ENCODE measurements around the gene PTPRN2. TPM values are rescaled to one million over a fixed set of nuclear protein-coding genes. Genes with fewer than 3 reads are reported as not detected.

PTPRN2 gene
- total and polyA plus RNA-seq, 7 donors = 0.47 to 0.82 (median 0.51) TPM

DNA sequence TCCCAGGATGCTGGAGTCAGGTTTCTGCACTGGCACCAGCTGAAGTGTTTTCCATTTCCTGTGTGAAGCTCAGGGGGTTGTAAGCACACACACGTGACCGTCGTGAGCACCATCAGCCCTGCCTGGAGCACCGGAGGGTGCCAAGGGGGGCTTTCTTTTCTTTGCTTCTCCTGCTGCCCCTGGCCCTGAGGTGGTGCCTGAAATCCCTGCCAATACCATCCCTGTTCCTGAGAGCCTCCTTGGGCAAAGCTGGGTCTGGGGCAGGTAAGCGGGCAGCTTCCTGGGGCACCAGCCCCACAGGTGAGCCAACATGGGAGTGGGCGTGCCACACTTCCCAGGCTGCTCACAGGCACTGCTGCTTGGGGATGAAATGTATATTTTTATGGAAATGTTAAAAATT, 657.2 kb downstream of the PTPRN2 start:
- DNase-seq (no peak), ATAC-seq (no peak)
- no peak overlapping the region for H3K4me3 ChIP-seq
- intact Hi-C loops (cut with DNase I) = no loop called here
- H3K27ac ChIP-seq = no peak overlapping the region
- TF ChIP-seq, protein P1, sequence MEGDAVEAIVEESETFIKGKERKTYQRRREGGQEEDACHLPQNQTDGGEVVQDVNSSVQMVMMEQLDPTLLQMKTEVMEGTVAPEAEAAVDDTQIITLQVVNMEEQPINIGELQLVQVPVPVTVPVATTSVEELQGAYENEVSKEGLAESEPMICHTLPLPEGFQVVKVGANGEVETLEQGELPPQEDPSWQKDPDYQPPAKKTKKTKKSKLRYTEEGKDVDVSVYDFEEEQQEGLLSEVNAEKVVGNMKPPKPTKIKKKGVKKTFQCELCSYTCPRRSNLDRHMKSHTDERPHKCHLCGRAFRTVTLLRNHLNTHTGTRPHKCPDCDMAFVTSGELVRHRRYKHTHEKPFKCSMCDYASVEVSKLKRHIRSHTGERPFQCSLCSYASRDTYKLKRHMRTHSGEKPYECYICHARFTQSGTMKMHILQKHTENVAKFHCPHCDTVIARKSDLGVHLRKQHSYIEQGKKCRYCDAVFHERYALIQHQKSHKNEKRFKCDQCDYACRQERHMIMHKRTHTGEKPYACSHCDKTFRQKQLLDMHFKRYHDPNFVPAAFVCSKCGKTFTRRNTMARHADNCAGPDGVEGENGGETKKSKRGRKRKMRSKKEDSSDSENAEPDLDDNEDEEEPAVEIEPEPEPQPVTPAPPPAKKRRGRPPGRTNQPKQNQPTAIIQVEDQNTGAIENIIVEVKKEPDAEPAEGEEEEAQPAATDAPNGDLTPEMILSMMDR (IDR thresholded peaks at IDR 0.05) = no peak
- no peaks in the 10 kb centered on the region for H3K27me3 ChIP-seq (ENCODE audit: insufficient read depth in 3 of 3, low read length in 2 of 3)
- WGBS, 3 donors = 48 to 69% (median 58%) methylated on average over 6 of the region's 6 CpGs
- peaks cover 5% of the 10 kb centered on the region for H3K9me3 ChIP-seq
- no peaks in the 10 kb centered on the region for H3K4me1 ChIP-seq
- H3K36me3 ChIP-seq (ENCODE audit: insufficient read depth in 1 of 2, low read depth in 1 of 2) = no peaks in the 10 kb centered on the region

DNA sequence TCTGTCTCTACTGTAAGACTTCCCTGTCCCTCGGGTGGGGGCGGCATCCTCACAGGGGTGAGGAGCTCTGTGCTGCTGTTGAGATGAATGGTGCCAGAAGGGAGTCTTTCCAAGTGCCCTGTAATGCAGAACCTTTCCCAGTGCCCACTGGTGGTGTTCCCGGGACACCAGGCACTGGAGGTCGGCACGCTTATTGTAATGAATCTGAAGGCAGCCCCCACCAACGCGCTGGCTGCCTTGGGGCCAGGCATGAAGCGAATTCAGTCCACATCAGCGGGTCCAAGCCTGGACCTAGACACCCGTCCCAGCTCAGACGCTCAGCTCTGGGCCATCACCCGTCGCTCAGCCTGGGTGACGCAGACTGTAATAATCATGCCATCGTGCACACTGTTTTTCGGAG, 658.0 kb downstream of the PTPRN2 start:
- intact Hi-C loops (cut with DNase I) = no loop called here
- Histone ChIP-seq H3K9me3 (peaks cover 5% of the 10 kb centered on the region), H3K27ac (no peak overlapping the region), H3K27me3 (ENCODE audit: insufficient read depth in 3 of 3, low read length in 2 of 3) (no peaks in the 10 kb centered on the region), H3K4me1 (no peaks in the 10 kb centered on the region), H3K36me3 (ENCODE audit: insufficient read depth in 1 of 2, low read depth in 1 of 2) (no peaks in the 10 kb centered on the region), H3K4me3 (no peak overlapping the region)
- no peak for ATAC-seq
- TF ChIP-seq, protein P1 (IDR thresholded peaks at IDR 0.05) = no peak
- 55 to 85% (median 63%) methylated on average over 16 of the region's 16 CpGs for WGBS, 3 donors
- DNase-seq = no peak

DNA sequence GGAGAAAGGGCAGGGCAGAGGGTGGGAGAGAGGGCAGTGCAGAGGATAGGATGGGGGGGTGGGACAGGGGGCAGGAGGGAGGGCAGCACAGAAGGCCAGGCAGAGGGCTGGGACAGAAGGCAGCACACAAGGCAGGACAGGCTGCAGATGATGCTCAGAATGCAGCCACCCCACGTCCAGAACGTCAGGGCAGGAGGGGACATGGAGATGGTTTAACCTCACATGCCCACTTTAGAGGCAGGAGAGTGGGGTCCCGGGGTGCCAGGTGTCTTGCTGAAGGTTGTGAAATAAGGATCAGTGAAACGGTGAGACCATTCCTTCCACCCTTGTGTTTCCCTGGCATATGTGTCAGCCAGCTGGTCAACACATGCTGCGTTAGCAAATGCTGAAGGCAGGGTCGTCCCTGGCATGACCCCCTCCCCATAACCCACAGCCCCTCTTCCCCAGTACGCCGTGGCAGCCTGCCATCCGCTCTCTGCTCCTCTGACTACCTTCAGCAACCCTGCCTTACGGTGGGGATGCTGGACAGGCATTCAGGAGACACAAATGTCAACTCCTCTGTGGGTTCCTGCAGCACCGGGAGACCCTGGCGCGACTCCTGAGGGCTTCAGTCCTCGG, 658.7 kb downstream of the PTPRN2 start:
- TF ChIP-seq, protein P1 (IDR thresholded peaks at IDR 0.05) = no peak
- Histone ChIP-seq H3K27ac (no peak overlapping the region), H3K4me3 (no peak overlapping the region), H3K36me3 (ENCODE audit: insufficient read depth in 1 of 2, low read depth in 1 of 2) (no peaks in the 10 kb centered on the region), H3K27me3 (ENCODE audit: insufficient read depth in 3 of 3, low read length in 2 of 3) (no peaks in the 10 kb centered on the region), H3K9me3 (peaks cover under 1% of the 10 kb centered on the region), H3K4me1 (no peaks in the 10 kb centered on the region)
- intact Hi-C loops (cut with DNase I) = no loop called here
- 48 to 54% (median 52%) methylated on average over 14 of the region's 14 CpGs for WGBS, 3 donors
- ATAC-seq = no peak
- no peak for DNase-seq

DNA sequence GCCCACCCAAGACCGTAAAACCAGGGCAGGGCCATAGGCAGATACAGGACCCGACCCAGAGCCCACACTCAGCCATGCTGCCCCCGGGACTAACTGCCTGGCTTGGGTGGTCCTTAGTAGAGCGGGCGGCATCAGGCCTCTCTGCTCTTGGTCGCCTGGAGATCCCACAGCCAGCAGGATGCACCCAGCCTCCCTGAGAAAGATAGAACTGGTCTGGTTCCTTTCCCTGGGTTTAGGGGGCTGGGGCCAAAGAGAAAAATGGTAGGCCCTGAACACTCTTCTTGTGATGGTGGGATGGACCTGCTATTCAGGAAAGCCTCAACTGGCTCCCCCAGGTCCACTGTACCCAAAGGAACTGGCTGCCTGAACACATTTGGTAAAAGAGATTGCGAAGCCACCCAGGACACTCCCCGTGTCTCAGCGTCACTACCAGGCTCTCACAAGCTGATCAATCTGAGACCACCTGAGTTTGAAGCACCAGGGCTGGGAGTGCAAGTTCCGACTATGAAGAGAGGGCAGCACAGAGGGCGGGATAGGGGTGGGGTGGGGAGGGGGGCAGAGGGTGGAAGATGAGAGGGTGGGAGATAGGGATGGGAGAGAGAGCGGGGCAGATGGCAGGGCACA, 659.3 kb downstream of the PTPRN2 start:
- intact Hi-C loops (cut with DNase I) = no loop called here
- WGBS, 3 donors = 83 to 85% (median 84%) methylated on average over 12 of the region's 12 CpGs
- DNase-seq (no peak), ATAC-seq (no peak)
- no peak overlapping the region for H3K4me3 ChIP-seq
- no peaks in the 10 kb centered on the region for H3K4me1 ChIP-seq
- no peaks in the 10 kb centered on the region for H3K9me3 ChIP-seq
- H3K27me3 ChIP-seq (ENCODE audit: insufficient read depth in 3 of 3, low read length in 2 of 3) = no peaks in the 10 kb centered on the region
- H3K27ac ChIP-seq = no peak overlapping the region
- no peaks in the 10 kb centered on the region for H3K36me3 ChIP-seq (ENCODE audit: insufficient read depth in 1 of 2, low read depth in 1 of 2)
- TF ChIP-seq, protein P1 (IDR thresholded peaks at IDR 0.05) = no peak

All from psoas muscle (tissue), 8 donors.